Measurements from ENCODE around the gene ZNF789. TPM values are rescaled to one million over a fixed set of nuclear protein-coding genes. Genes with fewer than 3 reads are reported as not detected.

Gene ZNF789
- total and polyA plus RNA-seq, 2 of the 4 experiments (the other 2 are of a cell fraction): 4.8 to 8.9 TPM

- Histone ChIP-seq H2AFZ (replicated peaks; ENCODE audit: low read length, poor library complexity) (peak overlapping the region; percentile 97), H4K5ac (ENCODE audit: low read depth, low read length) (peak overlapping the region; percentile 28; the same call in 1 of the 2 replicates), H3K79me1 (ENCODE audit: low read depth in 1 of 2, low read length in 2 of 2) (peaks cover 20 to 45% of the 10 kb centered on the region in 2 experiments), H3K4me1 (ENCODE audit: control insufficient read depth, insufficient read depth, low read length) (peaks cover 6% of the 10 kb centered on the region), H3K4me3 (ENCODE audit: insufficient read depth, low read depth, low read length) (peak overlapping the region; percentile 85), H3K9me3 (ENCODE audit: control insufficient read depth, insufficient read depth, low read length) (no peaks in the 10 kb centered on the region), H3K9ac (ENCODE audit: low read depth, low read length) (peak overlapping the region; percentile 82), H2BK120ac (ENCODE audit: low read depth, low read length) (no peak overlapping the region), H3K23ac (ENCODE audit: low read depth, low read length) (peak overlapping the region; percentile 78; the same call in 1 of the 2 replicates), H2BK5ac (ENCODE audit: low read depth, low read length, poor library complexity, severe bottlenecking) (peak overlapping the region; percentile 11), H2AK9ac (replicated peaks; ENCODE audit: low read depth, low read length, poor library complexity) (peak overlapping the region; percentile 80), H3K36me3 (ENCODE audit: control insufficient read depth, insufficient read depth, low read length) (peaks cover 17% of the 10 kb centered on the region), H3K4me2 (ENCODE audit: low read depth, low read length) (peak overlapping the region; percentile 75), H3K56ac (ENCODE audit: extremely low read depth, insufficient read depth, low read length) (0 out of 2 replicates have a peak overlapping the region, but pooled peaks have one; percentile 46), H4K20me1 (ENCODE audit: insufficient read depth, low read length) (peaks cover 16% of the 10 kb centered on the region), H3K4ac (ENCODE audit: low read depth, low read length) (peak overlapping the region; percentile 30), H2AK5ac (ENCODE audit: low read depth, low read length) (peak overlapping the region; percentile 64; the same call in 1 of the 2 replicates), H3K27me3 (ENCODE audit: control insufficient read depth, insufficient read depth, low read length) (no peaks in the 10 kb centered on the region), H3K18ac (ENCODE audit: low read depth, low read length) (no peak overlapping the region; the same call in 1 of the 2 replicates), H2BK15ac (ENCODE audit: low read depth, low read length) (no peak overlapping the region; the same call in 2 of the 3 replicates), H3K9me1 (ENCODE audit: insufficient read depth, low read length) (0 out of 2 replicates have a peak, but pooled peaks cover 10% of the 10 kb centered on the region), H2BK20ac (ENCODE audit: low read depth, low read length) (no peak overlapping the region), H3K14ac (replicated peaks; ENCODE audit: low read depth, low read length) (peak overlapping the region; percentile 4; the same call in 1 of the 2 replicates), H3K27ac (ENCODE audit: insufficient read depth, low read length) (peak overlapping the region; percentile 70), H4K91ac (ENCODE audit: insufficient read depth, low read depth, low read length) (peak overlapping the region; percentile 31; the same call in 1 of the 2 replicates), H4K8ac (ENCODE audit: low read depth in 2 of 2, low read length in 2 of 2) (peak overlapping the region; percentile 40 to 82; a peak in 3 of 4 replicates)
- no TSS peak for BruUV-seq (replicated peaks)
- intact Hi-C loops (cut with micrococcal nuclease) (no loop called here), in situ Hi-C loops (cut with MboI; ENCODE audit: low sequenced_read_pairs) (no loop called here), dilution Hi-C loops (cut with HindIII; ENCODE audit: low sequenced_read_pairs, unreplicated experiment) (no loop called here)
- 0% methylated on average over 4 of the region's 20 CpGs; no CpG with 5 or more reads in 1 of the 2 experiments for WGBS, 2 experiments (ENCODE audit: extremely low coverage in 2 of 2, insufficient read length in 1 of 2)
- DNase-seq (no peak), ATAC-seq (ENCODE audit: low read depth) (peak; percentile 7)
- POLR2A ChIA-PET (ENCODE audit: unreplicated experiment): interaction anchor here (0.8 to 1.0 kb wide), 2 partner anchors 29 to 1195 kb away, joined by 4 to 6 read pairs; partner anchors contain the start of genes BUD31 and PDAP1
- TF ChIP-seq MAFK (IDR thresholded peaks at IDR 0.05; ENCODE audit: low read depth, low read length): no peak
- no peak for TF ChIP-seq FOS (IDR thresholded peaks at IDR 0.05; ENCODE audit: low read depth, low read length)
- no peak for TF ChIP-seq SMC3 (IDR thresholded peaks at IDR 0.05; ENCODE audit: low read depth, low read length)
- no peak for TF ChIP-seq RAD21 (IDR thresholded peaks at IDR 0.05; ENCODE audit: low read length)
- no peak for TF ChIP-seq POLR2A (IDR thresholded peaks at IDR 0.05; ENCODE audit: low read depth, low read length)
- no peak for TF ChIP-seq MXI1 (IDR thresholded peaks at IDR 0.05; ENCODE audit: borderline replicate concordance, low read depth, low read length)
- no peak for TF ChIP-seq NFE2L2 (IDR thresholded peaks at IDR 0.05; ENCODE audit: low read depth, low read length)
- TF ChIP-seq MAZ (IDR thresholded peaks at IDR 0.05; ENCODE audit: borderline replicate concordance, low read depth, low read length): no peak
- no peak for TF ChIP-seq CTCF (conservative IDR thresholded peaks at IDR 0.05; ENCODE audit: low read depth, low read length)
- TF ChIP-seq BHLHE40 (IDR thresholded peaks at IDR 0.05; ENCODE audit: low read depth, low read length): no peak
- no peak for TF ChIP-seq RCOR1 (IDR thresholded peaks at IDR 0.05; ENCODE audit: insufficient replicate concordance, low read length)
- CTCF ChIA-PET: no interaction called here
These were observed 34.6 kb upstream of the ZNF789 start for GRCh38 chr7:99437946-99438572.
